Activated CD8-positive, alpha-beta T cell treated with anti-CD3 and anti-CD28 coated beads for 36 hours (primary cell): ENCODE results near the gene TBC1D19. TPM values are rescaled to one million over a fixed set of nuclear protein-coding genes. Genes with fewer than 3 reads are reported as not detected.
"Not testable (repeated sequence)": the region's sequence is repeated elsewhere in the genome, so short reads cannot be mapped to it uniquely, and the experiment has no call there.

Experiments used
- ATAC-seq: fragments of 200-7000 bp; cut with Tn5 transposase; one replicate; pipeline ENCODE4 v1.10.0; 2021; ENCODE audit warnings: mild to moderate bottlenecking, moderate library complexity
- CTCF ChIA-PET: fragments of 350-600 bp; sonication (Branson Sonifier 250); formaldehyde crosslinking; loops from one replicate; lab custom pipeline; 2021; ENCODE audit warnings: antibody characterized with exemption; lab: Charles Lee
- POLR2A ChIA-PET: fragments of 350-600 bp; sonication (Branson Sonifier 250); formaldehyde crosslinking; loops from one replicate; lab custom pipeline; 2021; ENCODE audit warnings: antibody characterized with exemption; lab: Charles Lee
- DNase-seq: peaks from one replicate; pipeline ENCODE4 v3.0.0-alpha.2; 2020
- H3K27ac Mint-ChIP-seq: one replicate; pipeline ENCODE4 v1.8.0; 2021; ENCODE audit warnings: mild to moderate bottlenecking, mixed read lengths
- H3K27me3 Mint-ChIP-seq: one replicate; pipeline ENCODE4 v1.8.0; 2021; ENCODE audit warnings: mixed read lengths
- H3K36me3 Mint-ChIP-seq: one replicate; pipeline ENCODE4 v1.8.0; 2021; ENCODE audit warnings: low read depth, mixed read lengths
- H3K4me1 Mint-ChIP-seq: one replicate; pipeline ENCODE4 v1.8.0; 2021; ENCODE audit warnings: low read depth, mixed read lengths
- H3K4me3 Mint-ChIP-seq: one replicate; pipeline ENCODE4 v1.8.0; 2021; ENCODE audit warnings: mild to moderate bottlenecking, moderate library complexity, mixed read lengths
- H3K9me3 Mint-ChIP-seq: one replicate; pipeline ENCODE4 v1.8.0; 2021; ENCODE audit warnings: mixed read lengths
- intact Hi-C: fragments of 100-400 bp; cut with micrococcal nuclease; formaldehyde crosslinking; loops from one replicate; pipeline ENCODE4 v1.10.0; 2022
- total RNA-seq, 2 experiments: library from RNA; stranded (reverse); gene quantifications; one replicate each; pipeline ENCODE4 v1.2.3, GENCODE V29; 2021
- TF ChIP-seq, protein P1 (sequence below): fragments of 200-600 bp; IDR thresholded peaks from one replicate; pipeline ENCODE4 v1.8.0; 2022; ENCODE audit warnings: antibody characterized with exemption, mild to moderate bottlenecking

TBC1D19 gene, protein sequence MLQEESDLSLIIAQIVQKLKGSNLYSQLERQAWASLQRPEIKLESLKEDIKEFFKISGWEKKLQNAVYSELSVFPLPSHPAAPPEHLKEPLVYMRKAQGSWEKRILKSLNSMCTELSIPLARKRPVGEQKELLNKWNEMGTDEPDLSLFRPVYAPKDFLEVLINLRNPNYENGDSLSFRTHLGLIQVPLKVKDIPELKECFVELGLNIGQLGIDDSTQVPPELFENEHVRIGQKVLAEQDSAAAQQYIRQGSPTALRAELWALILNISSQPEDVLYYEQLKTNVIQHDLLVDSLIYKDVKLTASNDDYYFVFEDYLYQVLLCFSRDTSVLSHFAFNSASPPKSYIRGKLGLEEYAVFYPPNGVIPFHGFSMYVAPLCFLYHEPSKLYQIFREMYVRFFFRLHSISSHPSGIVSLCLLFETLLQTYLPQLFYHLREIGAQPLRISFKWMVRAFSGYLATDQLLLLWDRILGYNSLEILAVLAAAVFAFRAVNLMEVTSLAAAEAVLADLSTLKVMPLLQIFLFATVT
- 1 to 10 TPM; 4.0 to 4.5 TPM for total RNA-seq

DNA sequence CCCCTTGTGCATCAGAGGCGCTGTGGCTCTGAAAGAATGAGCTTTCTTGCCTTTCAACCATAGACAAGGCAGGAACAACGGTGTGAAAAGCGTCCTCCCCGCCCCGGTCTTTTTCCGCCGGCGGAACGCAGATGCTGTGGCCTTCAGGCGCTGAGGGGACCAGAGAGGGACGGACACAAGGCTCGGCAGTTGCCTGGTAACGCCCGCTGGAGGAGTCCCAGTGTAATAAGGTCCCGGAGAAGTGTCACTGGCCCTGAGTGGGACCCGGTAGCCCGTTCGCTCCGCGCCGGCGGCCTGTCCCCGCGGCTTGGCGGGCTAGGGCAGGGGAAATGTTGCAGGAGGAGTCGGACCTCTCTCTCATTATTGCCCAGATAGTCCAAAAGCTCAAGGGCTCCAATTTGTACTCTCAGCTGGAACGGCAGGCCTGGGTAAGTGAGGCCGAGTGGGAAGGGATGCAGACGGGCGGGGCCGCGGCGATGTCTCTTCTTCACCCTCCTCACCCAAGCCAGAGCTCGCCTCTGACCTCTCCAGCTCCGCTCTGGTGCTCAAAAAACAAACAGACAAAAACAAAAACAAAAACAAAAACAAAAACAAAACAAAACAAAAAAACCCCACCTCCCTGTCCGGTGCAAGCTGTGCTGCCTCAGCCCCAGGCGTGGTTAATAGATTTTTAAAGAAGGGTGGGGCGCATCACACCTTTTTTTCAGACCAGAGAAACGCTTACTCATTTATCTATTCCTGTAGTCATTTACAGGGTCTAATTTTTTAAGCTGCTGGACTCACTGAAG, at the start of gene TBC1D19:
Gene TBC1D19 (plus strand): TSS at position 220 of the 788 bp plus-strand sequence. CDS start 110 bp downstream, at position 330.
- DNase-seq = peak; percentile 91
- TF ChIP-seq, protein P1, sequence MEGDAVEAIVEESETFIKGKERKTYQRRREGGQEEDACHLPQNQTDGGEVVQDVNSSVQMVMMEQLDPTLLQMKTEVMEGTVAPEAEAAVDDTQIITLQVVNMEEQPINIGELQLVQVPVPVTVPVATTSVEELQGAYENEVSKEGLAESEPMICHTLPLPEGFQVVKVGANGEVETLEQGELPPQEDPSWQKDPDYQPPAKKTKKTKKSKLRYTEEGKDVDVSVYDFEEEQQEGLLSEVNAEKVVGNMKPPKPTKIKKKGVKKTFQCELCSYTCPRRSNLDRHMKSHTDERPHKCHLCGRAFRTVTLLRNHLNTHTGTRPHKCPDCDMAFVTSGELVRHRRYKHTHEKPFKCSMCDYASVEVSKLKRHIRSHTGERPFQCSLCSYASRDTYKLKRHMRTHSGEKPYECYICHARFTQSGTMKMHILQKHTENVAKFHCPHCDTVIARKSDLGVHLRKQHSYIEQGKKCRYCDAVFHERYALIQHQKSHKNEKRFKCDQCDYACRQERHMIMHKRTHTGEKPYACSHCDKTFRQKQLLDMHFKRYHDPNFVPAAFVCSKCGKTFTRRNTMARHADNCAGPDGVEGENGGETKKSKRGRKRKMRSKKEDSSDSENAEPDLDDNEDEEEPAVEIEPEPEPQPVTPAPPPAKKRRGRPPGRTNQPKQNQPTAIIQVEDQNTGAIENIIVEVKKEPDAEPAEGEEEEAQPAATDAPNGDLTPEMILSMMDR = no peak
- Mint-ChIP-seq H3K9me3 (no peaks in the 10 kb centered on the region), H3K27me3 (peaks cover 2% of the 10 kb centered on the region), H3K4me3 (peak within 1 kb of the TSS; percentile 96), H3K36me3 (no peaks in the 10 kb centered on the region), H3K4me1 (peaks cover 21% of the 10 kb centered on the region), H3K27ac (peak within 1 kb of the TSS; percentile 96)
- intact Hi-C loops = loop anchor here (10.0 kb wide), 2 partner anchors 271 to 421 kb away; no protein-coding TSS in a partner anchor
- peak; percentile 96 for ATAC-seq
- ChIA-PET CTCF (interaction anchor here (0.6 to 1.6 kb wide), 8 partner anchors 15 to 596 kb away, joined by 3 to 8 read pairs (median 4); no protein-coding TSS in a partner anchor), POLR2A (interaction anchor here (0.7 to 1.8 kb wide), 7 partner anchors 9 to 274 kb away, joined by 3 to 8 read pairs (median 3); no protein-coding TSS in a partner anchor)

DNA sequence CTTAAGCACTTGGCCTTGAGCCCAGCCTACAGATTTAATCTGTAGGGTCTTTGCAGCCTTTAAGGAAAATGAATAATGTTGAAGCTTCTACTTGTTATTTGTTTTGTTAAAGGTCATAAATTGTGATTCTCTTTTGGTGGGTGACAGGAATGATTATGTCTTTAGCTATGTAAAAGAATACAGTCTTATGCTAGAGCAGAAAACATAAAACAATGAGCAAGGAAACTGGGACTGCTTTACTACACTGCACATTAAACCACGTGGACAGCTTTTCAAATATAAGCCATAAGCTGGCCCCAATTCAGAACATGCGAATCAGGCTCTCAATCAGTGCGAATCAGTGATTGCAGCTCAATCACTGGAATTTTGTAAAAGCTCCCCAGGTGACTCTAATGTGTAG, 40.9 kb upstream of the TBC1D19 start:
- DNase-seq (no peak), ATAC-seq (no peak)
- Mint-ChIP-seq H3K27ac (no peak overlapping the region), H3K4me3 (no peak overlapping the region), H3K27me3 (no peaks in the 10 kb centered on the region), H3K4me1 (no peaks in the 10 kb centered on the region), H3K9me3 (peaks cover 24% of the 10 kb centered on the region), H3K36me3 (no peaks in the 10 kb centered on the region)
- intact Hi-C loops = no loop called here
- POLR2A ChIA-PET = no interaction called here
- CTCF ChIA-PET = no interaction called here
- TF ChIP-seq, protein P1 = no peak

DNA sequence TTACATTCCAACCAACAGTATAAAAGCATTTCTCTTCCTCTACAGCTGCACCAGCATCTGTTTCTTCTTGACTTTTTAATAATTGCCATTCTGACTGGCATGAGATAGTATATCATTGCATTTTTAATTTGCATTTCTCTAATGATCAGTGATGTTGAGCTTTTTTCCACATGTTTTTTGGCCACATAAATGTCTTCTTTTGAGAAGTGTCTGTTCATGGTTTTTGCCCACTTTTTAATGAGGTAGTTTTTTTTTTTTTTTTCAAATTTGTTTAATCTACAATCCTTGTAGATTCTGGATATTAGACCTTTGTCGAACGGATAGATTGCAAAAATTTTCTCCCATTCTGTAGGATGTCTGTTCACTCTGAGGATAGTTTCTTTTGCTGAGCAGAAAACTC, 39.5 kb upstream of the TBC1D19 start:
- peaks cover 1% of the 10 kb centered on the region for H3K27me3 Mint-ChIP-seq
- H3K9me3 Mint-ChIP-seq = peaks cover 24% of the 10 kb centered on the region
- H3K36me3 Mint-ChIP-seq = no peaks in the 10 kb centered on the region
- ATAC-seq (no peak), DNase-seq (no peak)
- ChIA-PET POLR2A (no interaction called here), CTCF (no interaction called here)
- intact Hi-C loops = no loop called here
- H3K4me3 Mint-ChIP-seq = no peak overlapping the region
- TF ChIP-seq, protein P1 = no peak
- H3K4me1 Mint-ChIP-seq = no peaks in the 10 kb centered on the region
- no peak overlapping the region for H3K27ac Mint-ChIP-seq

DNA sequence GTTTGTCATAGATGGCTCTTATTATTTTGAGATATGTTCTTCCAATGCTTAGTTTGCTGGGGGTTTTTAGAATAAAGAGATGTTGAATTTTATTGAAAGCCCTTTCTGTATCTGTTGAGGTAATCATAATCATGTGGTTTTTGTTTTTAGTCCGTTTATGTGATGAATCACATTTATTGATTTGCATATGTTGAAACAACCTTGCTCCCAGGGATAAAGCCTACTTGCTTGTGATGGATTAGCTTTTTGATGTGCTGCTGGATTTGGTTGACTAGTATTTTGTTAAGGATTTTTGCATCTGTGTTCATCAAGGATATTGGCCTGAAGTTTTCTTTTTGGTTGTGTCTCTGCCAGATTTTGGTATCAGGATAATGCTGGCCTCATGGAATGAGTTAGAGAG, 35.5 kb upstream of the TBC1D19 start:
- H3K4me1 Mint-ChIP-seq, ATAC-seq, H3K4me3 Mint-ChIP-seq, H3K36me3 Mint-ChIP-seq, intact Hi-C loops, POLR2A ChIA-PET, H3K27me3 Mint-ChIP-seq, DNase-seq, CTCF ChIA-PET, H3K27ac Mint-ChIP-seq: not testable (repeated sequence)
- peaks cover 24% of the 10 kb centered on the region for H3K9me3 Mint-ChIP-seq

DNA sequence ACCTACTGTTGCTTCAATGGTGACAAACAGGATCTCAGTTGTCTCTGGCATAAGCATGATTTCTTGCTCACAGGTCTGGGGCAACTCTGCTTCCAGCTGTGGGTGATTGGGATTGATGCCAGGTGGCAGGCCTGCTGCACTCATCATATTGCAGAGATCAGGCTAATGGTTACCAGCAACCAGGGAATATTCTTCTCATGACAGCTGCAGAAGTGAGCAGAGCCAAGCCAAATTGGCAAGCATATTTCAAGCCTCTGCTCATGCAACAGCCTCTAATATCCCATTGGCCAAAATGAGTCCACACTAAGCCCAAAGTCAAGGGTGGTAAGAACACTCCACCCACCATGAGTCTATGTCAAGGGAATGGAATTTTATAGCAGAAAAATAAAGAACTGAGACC, 26.7 kb upstream of the TBC1D19 start:
- TF ChIP-seq, protein P1 = no peak
- Mint-ChIP-seq H3K4me1 (no peaks in the 10 kb centered on the region), H3K27ac (no peak overlapping the region), H3K4me3 (no peak overlapping the region), H3K36me3 (peaks cover 2% of the 10 kb centered on the region), H3K9me3 (peaks cover 5% of the 10 kb centered on the region), H3K27me3 (peaks cover 16% of the 10 kb centered on the region)
- no peak for DNase-seq
- ATAC-seq = no peak
- ChIA-PET CTCF (no interaction called here), POLR2A (no interaction called here)
- intact Hi-C loops = no loop called here
